Measurements from ENCODE around the gene PARD3. TPM values are rescaled to one million over a fixed set of nuclear protein-coding genes. Genes with fewer than 3 reads are reported as not detected.
"Not testable (repeated sequence)": the region's sequence is repeated elsewhere in the genome, so short reads cannot be mapped to it uniquely, and the experiment has no call there.

PARD3 gene
- total RNA-seq, 4 donors from 2014 or later = 150 to 172 (median 165) TPM

- intact Hi-C loops (cut with DNase I; ENCODE audit: low total_unique reads) = no loop called here
- DNase-seq (ENCODE audit: low spot score in 2 of 2) = no peak
- no peak overlapping the region for H3K4me3 ChIP-seq (ENCODE audit: low read depth, poor library complexity, severe bottlenecking)
- 85 to 92% methylated on average over 2 of the region's 2 CpGs for WGBS, 2 donors
- TF ChIP-seq CTCF (IDR thresholded peaks at IDR 0.05) (no peak), POLR2A (IDR thresholded peaks at IDR 0.05) (no peak)
These were observed 456.2 kb downstream of the PARD3 start for GRCh38 chr10:34358729-34359434.

GRCh38 chr10:34356463-34356862 is 458.6 kb downstream of the PARD3 start:
- no peak for TF ChIP-seq POLR2A (IDR thresholded peaks at IDR 0.05)
- no peak for TF ChIP-seq CTCF (IDR thresholded peaks at IDR 0.05)
- no peak for DNase-seq (ENCODE audit: low spot score in 2 of 2)

GRCh38 chr10:34353530-34353929 is 461.6 kb downstream of the PARD3 start:
- WGBS, 2 donors = 96% methylated on average over 4 of the region's 4 CpGs
- DNase-seq (ENCODE audit: low spot score in 2 of 2); H3K4me3 ChIP-seq (ENCODE audit: low read depth, poor library complexity, severe bottlenecking); intact Hi-C loops (cut with DNase I; ENCODE audit: low total_unique reads): not testable (repeated sequence)

More at GRCh38 chr10:34356463-34356862, 458.6 kb downstream of the PARD3 start:
- no peak overlapping the region for H3K4me3 ChIP-seq (ENCODE audit: low read depth, poor library complexity, severe bottlenecking)
- intact Hi-C loops (cut with DNase I; ENCODE audit: low total_unique reads) = no loop called here

GRCh38 chr10:34352599-34353204 is 462.4 kb downstream of the PARD3 start:
- H3K4me3 ChIP-seq (ENCODE audit: low read depth, poor library complexity, severe bottlenecking); DNase-seq (ENCODE audit: low spot score in 2 of 2); intact Hi-C loops (cut with DNase I; ENCODE audit: low total_unique reads): not testable (repeated sequence)
- 96 to 100% methylated on average over 45 of the region's 45 CpGs for WGBS, 2 donors

GRCh38 chr10:34351161-34351560 is 463.9 kb downstream of the PARD3 start:
- DNase-seq (ENCODE audit: low spot score in 2 of 2) = no peak
- H3K4me3 ChIP-seq (ENCODE audit: low read depth, poor library complexity, severe bottlenecking) = no peak overlapping the region
- TF ChIP-seq POLR2A (IDR thresholded peaks at IDR 0.05) (no peak), CTCF (IDR thresholded peaks at IDR 0.05) (no peak)
- intact Hi-C loops (cut with DNase I; ENCODE audit: low total_unique reads) = no loop called here
- WGBS, 2 donors = 75 to 76% methylated on average over 3 of the region's 3 CpGs

- WGBS, 2 donors = 96 to 98% methylated on average over 7 of the region's 7 CpGs
- intact Hi-C loops (cut with DNase I; ENCODE audit: low total_unique reads) = no loop called here
- TF ChIP-seq POLR2A (IDR thresholded peaks at IDR 0.05) = no peak
- TF ChIP-seq CTCF (IDR thresholded peaks at IDR 0.05) = no peak
- DNase-seq (ENCODE audit: low spot score in 2 of 2) = no peak
- no peak overlapping the region for H3K4me3 ChIP-seq (ENCODE audit: low read depth, poor library complexity, severe bottlenecking)
These were observed 466.1 kb downstream of the PARD3 start for GRCh38 chr10:34348917-34349485.
